Effector CD8-positive, alpha-beta T cell (primary cell): ENCODE data around the gene PYY.
"Not testable (repeated sequence)": the region's sequence is repeated elsewhere in the genome, so short reads cannot be mapped to it uniquely, and the experiment has no call there.

ENCODE experiments used
- DNase-seq: peaks from one replicate; lab custom pipeline; 2025; lab: John Stamatoyannopoulos, UW
- total RNA-seq, 4 experiments: gene quantifications; one replicate each; lab custom pipeline; 2026; lab: John Stamatoyannopoulos, UW

PYY gene
- 0 reads per million in 4 experiments for total RNA-seq

- DNase-seq, result no peak
Observed at GRCh38 chr17:43953746-43954145, at the start of gene PYY. Gene PYY, minus strand, starts transcription at chr17:43953940. Its CDS starts 457 bp downstream, at chr17:43953483.

GRCh38 chr17:44002141-44002848, 48.6 kb upstream of the PYY start:
- DNase-seq, result no peak

GRCh38 chr17:44001461-44001920, 47.8 kb upstream of the PYY start:
- no peak for DNase-seq

- no peak for DNase-seq
Observed at GRCh38 chr17:44000871-44001460, 47.2 kb upstream of the PYY start.

- no peak for DNase-seq
Observed at GRCh38 chr17:44000141-44000860, 46.6 kb upstream of the PYY start.

- DNase-seq, result no peak
Observed at GRCh38 chr17:43999024-43999423, 45.3 kb upstream of the PYY start.

- DNase-seq, result no peak
Observed at GRCh38 chr17:43998552-43998951, 44.8 kb upstream of the PYY start.

- DNase-seq, result not testable (repeated sequence)
Observed at GRCh38 chr17:43997180-43997579, 43.4 kb upstream of the PYY start.

- no peak for DNase-seq
Observed at GRCh38 chr17:43995150-43995471, 41.4 kb upstream of the PYY start.

- peak; percentile 62 for DNase-seq
Observed at GRCh38 chr17:43994272-43995149, 40.8 kb upstream of the PYY start.

GRCh38 chr17:43992641-43993040, 38.9 kb upstream of the PYY start:
- DNase-seq, result no peak

GRCh38 chr17:43988301-43988700, 34.6 kb upstream of the PYY start:
- no peak for DNase-seq

- DNase-seq, result no peak
Observed at GRCh38 chr17:43987131-43988021, 33.6 kb upstream of the PYY start.

- no peak for DNase-seq
Observed at GRCh38 chr17:43986225-43986981, 32.7 kb upstream of the PYY start.

- DNase-seq, result no peak
Observed at GRCh38 chr17:43984521-43984920, 30.8 kb upstream of the PYY start.

GRCh38 chr17:43983515-43984411, 30.0 kb upstream of the PYY start:
- DNase-seq, result no peak

GRCh38 chr17:43983196-43983514, 29.4 kb upstream of the PYY start:
- no peak for DNase-seq

- no peak for DNase-seq
Observed at GRCh38 chr17:43982171-43982570, 28.4 kb upstream of the PYY start.

- DNase-seq, result no peak
Observed at GRCh38 chr17:43979671-43980070, 25.9 kb upstream of the PYY start.
